Esophagus muscularis mucosa (tissue), 4 donors: ENCODE data around the gene ZSCAN10. TPM values are rescaled to one million over a fixed set of nuclear protein-coding genes. Genes with fewer than 3 reads are reported as not detected.
"Not testable (repeated sequence)": the region's sequence is repeated elsewhere in the genome, so short reads cannot be mapped to it uniquely, and the experiment has no call there.

Source experiments
- DNase-seq: peaks from one replicate; pipeline ENCODE4 v3.0.0-alpha.2; 2017; ENCODE audit errors: extremely low spot score
- H3K27ac ChIP-seq, 4 donors: fragments of 200-600 bp; sonication (generic); replicated peaks in 1 of 4; 1 replicate in 3 of 4; 2 replicates in 1 of 4; pipeline ENCODE4 v1.5.1; 2016 to 2019; ENCODE audit warnings: mild to moderate bottlenecking in 1 of 4
- H3K27me3 ChIP-seq, 4 donors: fragments of 200-600 bp; sonication (generic); one replicate each; pipeline versions ENCODE4 v1.5.1 to v1.6.0; 2016 to 2019
- H3K36me3 ChIP-seq, 4 donors: fragments of 200-600 bp; sonication (generic); one replicate each; pipeline ENCODE4 v1.5.1; 2016 to 2019
- H3K4me1 ChIP-seq, 4 donors: fragments of 200-600 bp; sonication (generic); one replicate each; pipeline ENCODE4 v1.5.1; 2016 to 2019
- H3K4me3 ChIP-seq, 4 donors: fragments of 200-600 bp; sonication (generic); 1 replicate in 2 of 4; 2 replicates in 2 of 4; pipeline ENCODE4 v1.5.1; 2016 to 2019; ENCODE audit warnings: mild to moderate bottlenecking in 4 of 4, moderate library complexity in 1 of 4
- H3K9me3 ChIP-seq, 4 donors: fragments of 200-600 bp; sonication (generic); 1 replicate in 3 of 4; 2 replicates in 1 of 4; pipeline ENCODE4 v1.5.1; 2016 to 2019
- CTCF ChIP-seq, 3 experiments: fragments of 200-600 bp in 2 of 3; fragments of 450-650 bp in 1 of 3; sonication (generic) in 2 of 3; IDR thresholded peaks; one replicate each; pipeline ENCODE4 v1.5.1; 2017 to 2019; ENCODE audit warnings: antibody characterized with exemption in 3 of 3, mild to moderate bottlenecking in 2 of 3, moderate library complexity in 1 of 3
- EP300 ChIP-seq: sonication (generic); formaldehyde crosslinking; IDR thresholded peaks from one replicate; pipeline ENCODE4 v1.6.1; 2017; ENCODE audit warnings: antibody characterized with exemption
- POLR2A ChIP-seq: fragments of 450-650 bp; IDR thresholded peaks from one replicate; pipeline ENCODE4 v1.6.1; 2017; ENCODE audit warnings: antibody characterized with exemption, moderate library complexity, mild to moderate bottlenecking, low read depth
- POLR2AphosphoS5 ChIP-seq, 2 donors: sonication (generic); formaldehyde crosslinking; IDR thresholded peaks; one replicate each; pipeline ENCODE4 v1.6.1; 2017; ENCODE audit warnings: antibody characterized with exemption in 2 of 2
- WGBS: methylation state at CpG from one replicate; pipeline ENCODE4 v1.1.5; 2018; 5-methylcytosine and 5-hydroxymethylcytosine counted together
- intact Hi-C: fragments of 100-400 bp; cut with DNase I; formaldehyde crosslinking; loops from one replicate; pipeline ENCODE4 v1.15.1; 2023
- total RNA-seq, 4 donors: library from RNA; depleted of rRNA; stranded (reverse); fragments of >200 nt; gene quantifications; one replicate each; pipeline versions ENCODE4 v1.1.0 to v1.2.1, GENCODE V29; 2016

ZSCAN10 gene
- total RNA-seq, 4 donors from 2014 or later = not detected

GRCh38 chr16:3085868-3086595 lies 13.1 kb downstream of the ZSCAN10 start:
- WGBS = 83% methylated on average over 17 of the region's 17 CpGs
- Histone ChIP-seq H3K36me3 (no peaks in the 10 kb centered on the region), H3K27me3 (peaks cover 0 to 22% (median 0%) of the 10 kb centered on the region in 4 donors), H3K9me3 (no peaks in the 10 kb centered on the region), H3K4me3 (peak overlapping the region; percentile 27 to 49 (median 39)), H3K27ac (peak overlapping the region; percentile 10 to 65 (median 62)), H3K4me1 (peaks cover 14 to 23% (median 18%) of the 10 kb centered on the region in 4 donors)
- DNase-seq = no peak
- intact Hi-C loops = no loop called here
- TF ChIP-seq CTCF (IDR thresholded peaks at IDR 0.05) = no peak
- no peak for TF ChIP-seq EP300
- no peak for TF ChIP-seq POLR2AphosphoS5 (IDR thresholded peaks at IDR 0.05)

DNA sequence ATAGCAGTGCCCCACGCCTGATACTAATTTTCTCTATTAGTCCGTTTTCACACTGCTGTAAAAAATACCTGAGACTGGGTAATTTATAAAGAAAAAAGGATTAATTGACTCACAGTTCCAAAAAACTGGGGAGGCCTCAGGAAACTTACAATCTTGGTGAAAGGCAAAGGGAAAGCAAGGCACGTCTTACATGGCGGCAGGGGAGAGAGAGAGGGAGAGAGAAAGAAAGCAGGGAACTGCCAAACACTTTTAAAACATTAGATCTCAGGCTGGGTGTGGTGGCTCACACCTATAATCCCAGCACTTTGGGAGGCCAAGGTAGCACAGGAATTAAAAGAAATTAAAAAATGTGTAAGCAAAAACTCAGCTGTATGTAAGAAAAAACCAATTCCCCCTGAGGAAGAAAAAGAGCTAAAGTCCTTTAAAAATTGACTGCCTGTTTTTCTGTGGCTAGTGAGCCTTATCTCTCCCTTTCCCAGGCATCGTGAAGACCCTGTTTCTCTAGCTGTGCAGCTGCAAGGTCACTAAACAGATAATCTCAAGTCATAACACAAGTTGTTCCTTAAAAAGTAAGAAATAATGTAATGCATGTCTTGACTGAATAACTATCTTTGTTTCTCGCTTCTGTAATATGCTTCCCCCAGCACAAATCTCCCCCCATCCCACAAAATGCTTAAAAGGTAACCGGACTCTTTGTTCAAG lies 14.0 kb downstream of the ZSCAN10 start:
- peaks cover 0 to 12% (median 0%) of the 10 kb centered on the region in 4 donors for H3K27me3 ChIP-seq
- H3K4me3 ChIP-seq = no peak overlapping the region
- WGBS = 85% methylated on average over 7 of the region's 7 CpGs
- intact Hi-C loops = no loop called here
- H3K36me3 ChIP-seq = no peaks in the 10 kb centered on the region
- no peak for DNase-seq
- no peaks in the 10 kb centered on the region for H3K9me3 ChIP-seq
- no peak overlapping the region for H3K27ac ChIP-seq
- TF ChIP-seq POLR2A (no peak), EP300 (no peak), POLR2AphosphoS5 (IDR thresholded peaks at IDR 0.05) (no peak), CTCF (IDR thresholded peaks at IDR 0.05) (no peak)
- H3K4me1 ChIP-seq = peaks cover 14 to 23% (median 18%) of the 10 kb centered on the region in 4 donors

DNA sequence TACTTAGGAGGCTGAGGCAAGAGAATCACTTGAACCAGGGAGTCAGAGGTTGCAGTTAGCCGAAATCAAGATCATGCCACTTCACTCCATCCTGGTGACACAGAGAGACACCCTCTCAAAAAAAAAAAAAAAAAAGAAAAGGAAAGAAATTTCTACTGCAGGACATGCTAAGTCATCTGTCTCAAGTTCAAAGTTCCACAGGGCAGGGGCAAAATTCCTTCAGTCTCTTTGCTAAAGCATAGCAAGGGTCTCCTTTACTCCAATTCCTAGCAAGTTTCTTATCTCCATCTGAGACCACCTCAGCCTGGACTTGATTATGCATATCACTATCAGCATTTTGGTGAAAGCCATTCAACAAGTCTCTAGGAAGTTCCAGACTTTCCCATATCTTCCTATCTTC lies 14.6 kb downstream of the ZSCAN10 start:
- WGBS = 74% methylated on average over 1 of the region's 1 CpG

GRCh38 chr16:3083408-3083807 lies 15.7 kb downstream of the ZSCAN10 start:
- WGBS = 80% methylated on average over 1 of the region's 8 CpGs
- peaks cover 14 to 23% (median 14%) of the 10 kb centered on the region in 4 donors for H3K4me1 ChIP-seq
- H3K4me3 ChIP-seq, DNase-seq, H3K27me3 ChIP-seq, intact Hi-C loops, H3K36me3 ChIP-seq, H3K27ac ChIP-seq, H3K9me3 ChIP-seq: not testable (repeated sequence)

More for the DNA sequence above, 14.6 kb downstream of the ZSCAN10 start:
- H3K4me1 ChIP-seq = peaks cover 14 to 23% (median 18%) of the 10 kb centered on the region in 4 donors
- no peak overlapping the region for H3K27ac ChIP-seq
- TF ChIP-seq CTCF (IDR thresholded peaks at IDR 0.05) (no peak), POLR2A (no peak), EP300 (no peak), POLR2AphosphoS5 (IDR thresholded peaks at IDR 0.05) (no peak)
- intact Hi-C loops = no loop called here
- no peak for DNase-seq
- no peaks in the 10 kb centered on the region for H3K36me3 ChIP-seq
- H3K9me3 ChIP-seq = no peaks in the 10 kb centered on the region
- no peak overlapping the region for H3K4me3 ChIP-seq
- H3K27me3 ChIP-seq = peaks cover 0 to 6% (median 0%) of the 10 kb centered on the region in 4 donors

DNA sequence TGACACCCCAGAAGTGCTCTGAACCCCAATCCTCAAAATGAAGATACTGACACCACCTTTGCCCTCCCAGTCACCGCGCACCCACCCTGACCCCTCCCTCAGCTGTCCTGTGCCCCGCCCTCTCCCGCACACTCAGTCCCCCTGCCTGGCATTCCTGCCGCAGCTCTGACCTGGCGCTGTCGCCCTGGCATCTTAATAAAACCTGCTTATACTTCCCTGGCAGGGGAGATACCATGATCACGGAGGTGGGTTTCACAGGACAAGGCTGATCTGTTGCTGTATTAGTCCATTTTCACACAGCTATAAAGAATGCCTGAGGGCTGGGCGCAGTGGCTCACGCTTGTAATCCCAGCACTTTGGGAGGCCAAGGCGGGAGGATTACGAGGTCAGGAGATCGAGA lies 17.1 kb downstream of the ZSCAN10 start:
- intact Hi-C loops, DNase-seq, H3K27me3 ChIP-seq, H3K4me3 ChIP-seq, H3K9me3 ChIP-seq, H3K27ac ChIP-seq: not testable (repeated sequence)
- peaks cover 0 to 12% (median 0%) of the 10 kb centered on the region in 4 donors for H3K36me3 ChIP-seq
- H3K4me1 ChIP-seq = peaks cover 0 to 10% (median 3%) of the 10 kb centered on the region in 4 donors
- 94% methylated on average over 13 of the region's 13 CpGs for WGBS
